MM.1S (cell line): Measurements from ENCODE around the gene AHCYL2.

Experiments used
- EZH2 ChIP-seq: fragments of 300-600 bp; sonication (generic); optimal IDR thresholded peaks from 2 replicates; pipeline ENCODE3; 2017; ENCODE audit warnings: low read depth, mild to moderate bottlenecking, antibody characterized with exemption, low read length, mixed read lengths
- EZH2phosphoT487 ChIP-seq: fragments of 300-600 bp; sonication (generic); IDR thresholded peaks from 2 replicates; pipeline ENCODE4 v1.6.1; 2018; ENCODE audit warnings: antibody characterized with exemption, low read length
- TF ChIP-seq, protein P1 (sequence below): fragments of 300-600 bp; sonication (generic); IDR thresholded peaks from 2 replicates; pipeline ENCODE4 v1.5.1; 2016; ENCODE audit warnings: antibody characterized with exemption, low read length, mixed read lengths

DNA sequence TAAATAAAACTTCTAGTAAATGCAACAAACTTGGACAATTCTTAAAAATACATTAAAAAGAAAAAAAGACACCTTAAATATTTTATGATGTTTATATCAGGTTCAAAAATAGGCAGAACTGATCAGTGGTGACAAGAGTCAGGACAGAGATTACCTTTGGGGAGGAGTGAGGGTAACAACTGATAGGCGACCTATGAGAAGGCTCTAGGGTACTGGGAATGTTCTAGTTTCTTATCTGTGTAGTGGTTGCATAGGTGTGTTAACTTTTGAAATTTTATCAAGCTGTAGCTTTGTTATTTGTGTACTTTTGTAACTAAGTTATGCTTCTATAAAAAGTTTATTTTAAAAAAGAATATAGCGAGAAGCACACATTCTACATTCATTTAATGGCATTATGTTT lies 134.3 kb downstream of the AHCYL2 start:
- no peak for TF ChIP-seq EZH2
- TF ChIP-seq, protein P1, sequence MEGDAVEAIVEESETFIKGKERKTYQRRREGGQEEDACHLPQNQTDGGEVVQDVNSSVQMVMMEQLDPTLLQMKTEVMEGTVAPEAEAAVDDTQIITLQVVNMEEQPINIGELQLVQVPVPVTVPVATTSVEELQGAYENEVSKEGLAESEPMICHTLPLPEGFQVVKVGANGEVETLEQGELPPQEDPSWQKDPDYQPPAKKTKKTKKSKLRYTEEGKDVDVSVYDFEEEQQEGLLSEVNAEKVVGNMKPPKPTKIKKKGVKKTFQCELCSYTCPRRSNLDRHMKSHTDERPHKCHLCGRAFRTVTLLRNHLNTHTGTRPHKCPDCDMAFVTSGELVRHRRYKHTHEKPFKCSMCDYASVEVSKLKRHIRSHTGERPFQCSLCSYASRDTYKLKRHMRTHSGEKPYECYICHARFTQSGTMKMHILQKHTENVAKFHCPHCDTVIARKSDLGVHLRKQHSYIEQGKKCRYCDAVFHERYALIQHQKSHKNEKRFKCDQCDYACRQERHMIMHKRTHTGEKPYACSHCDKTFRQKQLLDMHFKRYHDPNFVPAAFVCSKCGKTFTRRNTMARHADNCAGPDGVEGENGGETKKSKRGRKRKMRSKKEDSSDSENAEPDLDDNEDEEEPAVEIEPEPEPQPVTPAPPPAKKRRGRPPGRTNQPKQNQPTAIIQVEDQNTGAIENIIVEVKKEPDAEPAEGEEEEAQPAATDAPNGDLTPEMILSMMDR = no peak
- no peak for TF ChIP-seq EZH2phosphoT487
